Measurements from ENCODE around the gene ZC3H10. TPM values are rescaled to one million over a fixed set of nuclear protein-coding genes. Genes with fewer than 3 reads are reported as not detected.

Gene ZC3H10
- total and polyA plus RNA-seq, 2 of the 13 experiments (the other 11 are each of a cell fraction or from before 2014, with no cell fraction given), result 0.70 to 2.3 TPM

DNA sequence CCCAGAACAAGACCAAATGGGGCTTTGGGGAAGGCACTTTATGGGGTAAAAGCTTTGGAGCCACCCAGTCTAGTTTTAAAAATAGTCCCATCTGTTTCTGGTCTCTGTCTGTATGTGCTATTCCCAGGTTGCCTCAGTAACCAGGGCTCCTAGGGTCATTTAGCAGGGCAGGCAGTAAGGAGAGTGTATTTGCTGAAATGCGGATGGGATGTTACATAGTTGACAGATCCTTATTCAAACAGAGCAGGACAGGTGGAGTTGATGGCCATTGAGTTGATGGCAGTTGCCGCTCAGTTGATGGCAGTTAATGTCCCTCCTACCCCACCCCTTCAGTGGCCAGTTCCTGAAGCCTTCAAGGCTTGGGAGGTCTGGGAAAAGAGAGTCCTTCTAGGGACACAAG lies 4.6 kb downstream of the ZC3H10 start (continued):
- TF ChIP-seq, protein P1, sequence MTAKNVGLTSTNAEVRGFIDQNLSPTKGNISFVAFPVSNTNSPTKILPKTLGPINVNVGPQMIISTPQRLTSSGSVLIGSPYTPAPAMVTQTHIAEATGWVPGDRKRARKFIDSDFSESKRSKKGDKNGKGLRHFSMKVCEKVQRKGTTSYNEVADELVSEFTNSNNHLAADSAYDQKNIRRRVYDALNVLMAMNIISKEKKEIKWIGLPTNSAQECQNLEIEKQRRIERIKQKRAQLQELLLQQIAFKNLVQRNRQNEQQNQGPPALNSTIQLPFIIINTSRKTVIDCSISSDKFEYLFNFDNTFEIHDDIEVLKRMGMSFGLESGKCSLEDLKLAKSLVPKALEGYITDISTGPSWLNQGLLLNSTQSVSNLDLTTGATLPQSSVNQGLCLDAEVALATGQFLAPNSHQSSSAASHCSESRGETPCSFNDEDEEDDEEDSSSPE (CRISPR knock-in tag; IDR thresholded peaks at IDR 0.05), result no peak
- TF ChIP-seq ZNF335 (CRISPR knock-in tag; IDR thresholded peaks at IDR 0.05), result no peak
- TF ChIP-seq NCOA5 (CRISPR knock-in tag; IDR thresholded peaks at IDR 0.05), result no peak
- no peak for TF ChIP-seq NBN (conservative IDR thresholded peaks at IDR 0.05)
- no peak for TF ChIP-seq ZFAT (CRISPR knock-in tag; conservative IDR thresholded peaks at IDR 0.05)
- no peak for TF ChIP-seq SRSF1 (optimal IDR thresholded peaks at IDR 0.05; ENCODE audit: low read depth, low read length)
- no peak for TF ChIP-seq ZNF12 (CRISPR knock-in tag; IDR thresholded peaks at IDR 0.05)
- 0 out of 2 replicates have a peak, but pooled peaks have one; percentile 20 for TF ChIP-seq FOXP4 (CRISPR knock-in tag; IDR thresholded peaks at IDR 0.05)
- peak; percentile 72; the same call in 1 of the 2 replicates for TF ChIP-seq PRDM15 (CRISPR knock-in tag; IDR thresholded peaks at IDR 0.05)
- no peak for TF ChIP-seq ZNF160 (CRISPR knock-in tag; IDR thresholded peaks at IDR 0.05)
- 0 out of 2 replicates have a peak, but pooled peaks have one; percentile 22 for TF ChIP-seq ZSCAN25 (CRISPR knock-in tag; IDR thresholded peaks at IDR 0.05)
- no peak for TF ChIP-seq CBX1 (IDR thresholded peaks at IDR 0.05; ENCODE audit: low read depth)
- TF ChIP-seq, protein P2, sequence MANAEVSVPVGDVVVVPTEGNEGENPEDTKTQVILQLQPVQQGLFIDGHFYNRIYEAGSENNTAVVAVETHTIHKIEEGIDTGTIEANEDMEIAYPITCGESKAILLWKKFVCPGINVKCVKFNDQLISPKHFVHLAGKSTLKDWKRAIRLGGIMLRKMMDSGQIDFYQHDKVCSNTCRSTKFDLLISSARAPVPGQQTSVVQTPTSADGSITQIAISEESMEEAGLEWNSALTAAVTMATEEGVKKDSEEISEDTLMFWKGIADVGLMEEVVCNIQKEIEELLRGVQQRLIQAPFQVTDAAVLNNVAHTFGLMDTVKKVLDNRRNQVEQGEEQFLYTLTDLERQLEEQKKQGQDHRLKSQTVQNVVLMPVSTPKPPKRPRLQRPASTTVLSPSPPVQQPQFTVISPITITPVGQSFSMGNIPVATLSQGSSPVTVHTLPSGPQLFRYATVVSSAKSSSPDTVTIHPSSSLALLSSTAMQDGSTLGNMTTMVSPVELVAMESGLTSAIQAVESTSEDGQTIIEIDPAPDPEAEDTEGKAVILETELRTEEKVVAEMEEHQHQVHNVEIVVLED (CRISPR knock-in tag; IDR thresholded peaks at IDR 0.05; ENCODE audit: borderline replicate concordance), result no peak
- TF ChIP-seq ZNF746 (CRISPR knock-in tag; IDR thresholded peaks at IDR 0.05), result no peak
- TF ChIP-seq MED1 (CRISPR knock-in tag; IDR thresholded peaks at IDR 0.05), result 0 out of 2 replicates have a peak, but pooled peaks have one; percentile 22
- 0 out of 2 replicates have a peak, but pooled peaks have one; percentile 40 for TF ChIP-seq ZNF644 (CRISPR knock-in tag; IDR thresholded peaks at IDR 0.05; ENCODE audit: low read depth)
- TF ChIP-seq BCL6 (CRISPR knock-in tag; IDR thresholded peaks at IDR 0.05), result no peak
- TF ChIP-seq GABPA (IDR thresholded peaks at IDR 0.05; ENCODE audit: low read depth, low read length), result no peak
- TF ChIP-seq GABPA (CRISPR knock-in tag; IDR thresholded peaks at IDR 0.05; ENCODE audit: low read depth), result no peak
- no peak for TF ChIP-seq TRIM22 (IDR thresholded peaks at IDR 0.05)
- no peak for TF ChIP-seq ZNF562 (CRISPR knock-in tag; IDR thresholded peaks at IDR 0.05; ENCODE audit: borderline replicate concordance)

Data from HepG2 (cell line).